HG03342 (cell line): Measurements from ENCODE around the gene EXOC4.

ENCODE experiments used
- ATAC-seq: cut with Tn5 transposase; IDR thresholded peaks from one replicate; pipeline ENCODE4 v1.9.1; 2021; ENCODE audit warnings: mild to moderate bottlenecking, moderate library complexity; ENCODE audit not compliant: unreplicated experiment

EXOC4 gene

GRCh38 chr7:133652547-133652946 lies 399.7 kb downstream of the EXOC4 start:
- no peak for ATAC-seq

GRCh38 chr7:133654547-133654946 lies 401.7 kb downstream of the EXOC4 start:
- ATAC-seq = no peak

- no peak for ATAC-seq
Measured at GRCh38 chr7:133662276-133662675, 409.4 kb downstream of the EXOC4 start.

- ATAC-seq = no peak
Measured at GRCh38 chr7:133662830-133663229, 410.0 kb downstream of the EXOC4 start.

- ATAC-seq = no peak
Measured at GRCh38 chr7:133664528-133664927, 411.6 kb downstream of the EXOC4 start.

- no peak for ATAC-seq
Measured at GRCh38 chr7:133668296-133669060, 415.6 kb downstream of the EXOC4 start.

- no peak for ATAC-seq
Measured at GRCh38 chr7:133669061-133669455, 416.2 kb downstream of the EXOC4 start.

GRCh38 chr7:133670250-133670649 lies 417.4 kb downstream of the EXOC4 start:
- ATAC-seq = no peak

GRCh38 chr7:133672866-133673265 lies 420.0 kb downstream of the EXOC4 start:
- ATAC-seq = no peak

- no peak for ATAC-seq
Measured at GRCh38 chr7:133674079-133674763, 421.3 kb downstream of the EXOC4 start.

GRCh38 chr7:133675510-133676218 lies 422.8 kb downstream of the EXOC4 start:
- no peak for ATAC-seq

- ATAC-seq = no peak
Measured at GRCh38 chr7:133676805-133677370, 424.0 kb downstream of the EXOC4 start.

GRCh38 chr7:133678137-133678814 lies 425.4 kb downstream of the EXOC4 start:
- ATAC-seq = no peak

GRCh38 chr7:133679977-133680376 lies 427.1 kb downstream of the EXOC4 start:
- ATAC-seq = no peak

GRCh38 chr7:133681529-133681928 lies 428.7 kb downstream of the EXOC4 start:
- no peak for ATAC-seq

- ATAC-seq = no peak
Measured at GRCh38 chr7:133682364-133683181, 429.7 kb downstream of the EXOC4 start.

- no peak for ATAC-seq
Measured at GRCh38 chr7:133683182-133683454, 430.2 kb downstream of the EXOC4 start.

- ATAC-seq = no peak
Measured at GRCh38 chr7:133688483-133689239, 435.8 kb downstream of the EXOC4 start.

GRCh38 chr7:133690740-133691139 lies 437.9 kb downstream of the EXOC4 start:
- ATAC-seq = no peak
